OCI-LY1 (cell line): ENCODE results near the gene STK4.

Experiments
- CTCF ChIP-seq: fragments of 200-600 bp; sonication (generic), shearing (Covaris generic); IDR thresholded peaks from 2 replicates; pipeline ENCODE4 v1.5.1; 2017; ENCODE audit warnings: mild to moderate bottlenecking, antibody characterized with exemption, low read length, moderate library complexity, mixed read lengths
- EZH2 ChIP-seq: fragments of 200-600 bp; sonication (generic), shearing (Covaris generic); IDR thresholded peaks from 2 replicates; pipeline ENCODE4 v1.8.0; 2017; ENCODE audit warnings: borderline replicate concordance, mixed run types, mild to moderate bottlenecking, antibody characterized with exemption, low read length, moderate library complexity, mixed read lengths

DNA sequence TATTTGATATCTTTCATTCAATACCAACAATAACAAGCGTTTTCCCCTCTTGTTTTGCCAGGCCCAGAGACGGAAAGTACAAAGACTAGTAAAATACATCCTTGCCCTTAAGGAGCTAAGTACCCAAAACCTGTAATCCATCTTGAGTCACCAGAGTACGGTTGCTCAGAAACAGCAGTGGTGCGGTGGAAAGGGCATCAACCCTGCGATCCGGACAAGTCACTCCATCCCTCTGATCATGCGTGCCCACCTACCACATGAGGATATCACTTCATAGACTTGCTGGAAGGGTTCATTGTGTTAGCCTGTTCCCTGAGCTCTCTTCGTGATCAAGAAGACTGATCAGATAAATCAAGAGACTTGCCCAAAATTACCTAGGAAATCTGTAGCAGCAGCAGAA is 8.0 kb upstream of the STK4 start:
- no peak for TF ChIP-seq CTCF
- no peak for TF ChIP-seq EZH2
